H1 (cell line): Measurements from ENCODE around the gene DPP10. TPM values are rescaled to one million over a fixed set of nuclear protein-coding genes. Genes with fewer than 3 reads are reported as not detected.

ENCODE experiments used
- CTCF ChIA-PET: fragments of 300-600 bp; sonication (Branson Sonifier 250); formaldehyde crosslinking; loops from one replicate; lab custom pipeline; 2021; ENCODE audit not compliant: partially characterized antibody; lab: Charles Lee
- POLR2A ChIA-PET: fragments of 300-600 bp; sonication (Branson Sonifier 250); formaldehyde crosslinking; loops from one replicate; lab custom pipeline; 2021; ENCODE audit warnings: inconsistent platforms; ENCODE audit not compliant: partially characterized antibody; lab: Charles Lee
- DNase-seq, 2 experiments: peaks; one replicate each; pipeline versions ENCODE4 v3.0.0 to v3.0.0-alpha.2; 2010 to 2022; ENCODE audit warnings: low spot score in 2 of 2, low read depth in 1 of 2, mixed read lengths in 1 of 2
- FAIRE-seq: peaks from 2 replicates; lab custom pipeline; 2011; peaks lifted over from hg19 to GRCh38; lab: Jason Lieb, UNC
- H2AFZ ChIP-seq: 2 replicates; pipeline ENCODE4 v1.8.1; 2012; ENCODE audit warnings: low read length, inconsistent platforms
- H2AK5ac ChIP-seq: 2 replicates; pipeline ENCODE4 v1.6.1; 2013; ENCODE audit warnings: low read depth, low read length
- H2BK120ac ChIP-seq: replicated peaks from 2 replicates; pipeline ENCODE3; 2013; ENCODE audit warnings: low read depth, low read length, inconsistent platforms
- H2BK12ac ChIP-seq: 2 replicates; pipeline ENCODE4 v1.6.1; 2013; ENCODE audit warnings: low read depth, low read length
- H2BK15ac ChIP-seq: 2 replicates; pipeline ENCODE4 v1.6.1; 2013; ENCODE audit warnings: low read length
- H2BK20ac ChIP-seq: 2 replicates; pipeline ENCODE4 v1.6.1; 2013; ENCODE audit warnings: low read length
- H2BK5ac ChIP-seq: 2 replicates; pipeline ENCODE4 v1.6.1; 2013; ENCODE audit warnings: low read depth, low read length
- H3K14ac ChIP-seq: 2 replicates; pipeline ENCODE4 v1.6.1; 2013; ENCODE audit warnings: inconsistent platforms; ENCODE audit not compliant: insufficient read length
- H3K18ac ChIP-seq: 2 replicates; pipeline ENCODE4 v1.6.1; 2013; ENCODE audit warnings: low read length; ENCODE audit errors: extremely low read depth
- H3K23ac ChIP-seq: 2 replicates; pipeline ENCODE4 v1.6.1; 2013; ENCODE audit warnings: inconsistent platforms; ENCODE audit not compliant: insufficient read length
- H3K23me2 ChIP-seq: 2 replicates; pipeline ENCODE4 v1.6.1; 2013; ENCODE audit warnings: low read depth, low read length
- H3K27ac ChIP-seq: 2 replicates; pipeline ENCODE4 v1.6.1; 2011; ENCODE audit warnings: low read depth, low read length, inconsistent platforms
- H3K27me3 ChIP-seq, 4 experiments: replicated peaks in 1 of 4; 1 replicate in 1 of 4; 2 replicates in 3 of 4; pipeline versions ENCODE4 v1.6.1 to v1.8.1; 2011 to 2013; ENCODE audit warnings: low read length in 3 of 4, mild to moderate bottlenecking in 3 of 4, inconsistent platforms in 2 of 4, mixed read lengths in 2 of 4, moderate library complexity in 1 of 4; ENCODE audit not compliant: control insufficient read depth in 3 of 4, insufficient read depth in 3 of 4; ENCODE audit errors: extremely low read depth in 1 of 4
- H3K36me3 ChIP-seq, 4 experiments: 2 replicates each; pipeline versions ENCODE4 v1.6.1 to v1.8.1; 2011 to 2013; ENCODE audit warnings: mild to moderate bottlenecking in 4 of 4, low read length in 3 of 4, moderate library complexity in 2 of 4, control low read depth in 1 of 4, inconsistent platforms in 1 of 4; ENCODE audit not compliant: insufficient read depth in 4 of 4, control insufficient read depth in 2 of 4
- H3K4ac ChIP-seq: replicated peaks from 2 replicates; pipeline ENCODE3; 2013; ENCODE audit warnings: low read length, low read depth, mixed read lengths, inconsistent platforms; ENCODE audit not compliant: insufficient read length
- H3K4me1 ChIP-seq, 4 experiments: replicated peaks in 1 of 4; 1 replicate in 1 of 4; 2 replicates in 3 of 4; pipeline versions ENCODE4 v1.6.1 to v1.8.1; 2011 to 2013; ENCODE audit warnings: low read length in 3 of 4, inconsistent platforms in 2 of 4, mixed read lengths in 1 of 4; ENCODE audit not compliant: insufficient read depth in 4 of 4, control insufficient read depth in 3 of 4
- H3K4me2 ChIP-seq, 2 experiments: 2 replicates each; pipeline versions ENCODE4 v1.6.1 to v1.8.1; 2011 to 2013; ENCODE audit warnings: low read depth in 2 of 2, low read length in 2 of 2, control low read depth in 1 of 2, inconsistent platforms in 1 of 2, mild to moderate bottlenecking in 1 of 2; ENCODE audit not compliant: insufficient read depth in 1 of 2
- H3K4me3 ChIP-seq, 4 experiments: fragments of 200-600, 300-600 bp in 1 of 4; sonication (generic), shearing (Covaris generic), sonication (Bioruptor Twin) in 1 of 4; 2 replicates each; pipeline versions ENCODE4 v1.5.1 to v1.8.1; 2011 to 2016; ENCODE audit warnings: low read length in 4 of 4, low read depth in 3 of 4, control low read depth in 2 of 4, inconsistent platforms in 2 of 4, mild to moderate bottlenecking in 2 of 4, mixed read lengths in 1 of 4, moderate library complexity in 1 of 4; ENCODE audit not compliant: insufficient read depth in 2 of 4; ENCODE audit errors: extremely low read depth in 1 of 4
- H3K56ac ChIP-seq: replicated peaks from 2 replicates; pipeline ENCODE3; 2013; ENCODE audit warnings: low read depth, mild to moderate bottlenecking, mixed read lengths, low read length, inconsistent platforms; ENCODE audit not compliant: insufficient read length
- H3K79me1 ChIP-seq: 2 replicates; pipeline ENCODE4 v1.6.1; 2013; ENCODE audit warnings: low read depth, low read length, control low read depth
- H3K79me2 ChIP-seq, 2 experiments: 2 replicates each; pipeline versions ENCODE4 v1.6.1 to v1.8.1; 2012 to 2013; ENCODE audit warnings: low read length in 2 of 2, mild to moderate bottlenecking in 2 of 2, inconsistent platforms in 1 of 2; ENCODE audit not compliant: insufficient read depth in 2 of 2, control insufficient read depth in 1 of 2
- H3K9ac ChIP-seq, 4 experiments: replicated peaks in 1 of 4; 1 replicate in 1 of 4; 2 replicates in 3 of 4; pipeline versions ENCODE4 v1.6.1 to v1.8.1; 2011 to 2013; ENCODE audit warnings: low read depth in 3 of 4, low read length in 3 of 4, control low read depth in 2 of 4, mild to moderate bottlenecking in 2 of 4, moderate library complexity in 2 of 4, inconsistent platforms in 1 of 4; ENCODE audit errors: extremely low read depth in 1 of 4
- H3K9me3 ChIP-seq, 2 experiments: 2 replicates each; pipeline versions ENCODE4 v1.6.1 to v1.8.1; 2012 to 2013; ENCODE audit warnings: mild to moderate bottlenecking in 2 of 2, moderate library complexity in 2 of 2, control low read depth in 1 of 2, inconsistent platforms in 1 of 2, low read depth in 1 of 2, low read length in 1 of 2, mixed read lengths in 1 of 2; ENCODE audit not compliant: insufficient read depth in 2 of 2
- H4K20me1 ChIP-seq, 2 experiments: replicated peaks in 1 of 2; 2 replicates each; pipeline versions ENCODE3 to v1.8.1; 2011 to 2013; ENCODE audit warnings: inconsistent platforms in 2 of 2, low read length in 2 of 2, mild to moderate bottlenecking in 1 of 2; ENCODE audit not compliant: insufficient read depth in 2 of 2, control insufficient read depth in 1 of 2
- H4K5ac ChIP-seq: 2 replicates; pipeline ENCODE4 v1.6.1; 2013; ENCODE audit warnings: low read length, low read depth, mixed read lengths, inconsistent platforms; ENCODE audit not compliant: insufficient read length
- H4K8ac ChIP-seq: 2 replicates; pipeline ENCODE4 v1.8.0; 2013; ENCODE audit warnings: mild to moderate bottlenecking, moderate library complexity, low read length, inconsistent platforms; ENCODE audit not compliant: insufficient read depth; ENCODE audit errors: extremely low read depth
- H4K91ac ChIP-seq: replicated peaks from 2 replicates; pipeline ENCODE3; 2013; ENCODE audit warnings: low read length, mixed read lengths, inconsistent platforms; ENCODE audit not compliant: insufficient read length
- ATF3 ChIP-seq: IDR thresholded peaks from 2 replicates; pipeline ENCODE4 v1.6.1; 2011; ENCODE audit warnings: low read depth, mild to moderate bottlenecking, low read length; ENCODE audit not compliant: insufficient read depth
- BRCA1 ChIP-seq: IDR thresholded peaks from 2 replicates; pipeline ENCODE4 v1.6.1; 2012; ENCODE audit warnings: low read depth, low read length, improper control_type of control experiment
- EZH2 ChIP-seq: fragments of 200-600 bp; sonication (generic); IDR thresholded peaks from 2 replicates; pipeline ENCODE4 v1.7.1; 2012; ENCODE audit warnings: low read depth, mild to moderate bottlenecking, moderate library complexity, low read length, inconsistent platforms; ENCODE audit not compliant: severe bottlenecking
- KDM1A ChIP-seq: fragments of 200-600, 300-600 bp; sonication (generic); IDR thresholded peaks from 2 replicates; pipeline ENCODE4 v1.7.1; 2016; ENCODE audit warnings: mild to moderate bottlenecking, low read length, borderline replicate concordance
- PHF8 ChIP-seq: fragments of 200-600 bp; sonication (generic); conservative IDR thresholded peaks from 2 replicates; pipeline ENCODE4 v1.7.1; 2012; ENCODE audit warnings: low read depth, mild to moderate bottlenecking, inconsistent platforms, low read length, moderate library complexity
- SP4 ChIP-seq: IDR thresholded peaks from 2 replicates; pipeline ENCODE4 v1.6.1; 2012; ENCODE audit warnings: low read length, inconsistent platforms
- WGBS, 2 experiments: shearing (Covaris generic) in 1 of 2; methylation state at CpG; one replicate each; pipeline versions ENCODE4 v1.1.6 to v1.1.7; 2013 to 2015; ENCODE audit warnings: low lambda C conversion rate in 2 of 2, mixed read lengths in 2 of 2, inconsistent platforms in 1 of 2, low coverage in 1 of 2, missing lambda C conversion rate in 1 of 2; ENCODE audit not compliant: insufficient replicate concordance in 2 of 2, insufficient coverage in 1 of 2, insufficient read length in 1 of 2; ENCODE audit errors: extremely low coverage in 1 of 2, missing lambda C conversion rate in 1 of 2; 5-methylcytosine and 5-hydroxymethylcytosine counted together
- polyA plus RNA-seq, 7 experiments: library from polyadenylated mRNA; depleted of rRNA in 3 of 7; stranded (reverse) in 5 of 7; unstranded in 2 of 7; fragments of >200 nt in 5 of 7; fragments of 200-250 nt in 2 of 7; gene quantifications; 1 replicate in 5 of 7; 2 replicates in 1 of 7; 4 replicates in 1 of 7; pipeline versions ENCODE4 v1.2.1 to v1.2.3, GENCODE V29; 2011 to 2013; ENCODE audit warnings: missing spikeins in 2 of 7, mixed read lengths in 2 of 7
- total RNA-seq: library from RNA; stranded (reverse); fragmentation: NEBNext Ultra II Directional; extraction: Animal tissue kit (Norgen Biotek cat#: 25700); gene quantifications from 2 replicates; pipeline ENCODE4 v1.2.1, GENCODE V29; 2021

DPP10 gene
- total and polyA plus RNA-seq, 2 of the 8 experiments (the other 6 are each of a cell fraction or from before 2014, with no cell fraction given), result 3.3 to 7.2 TPM

DNA sequence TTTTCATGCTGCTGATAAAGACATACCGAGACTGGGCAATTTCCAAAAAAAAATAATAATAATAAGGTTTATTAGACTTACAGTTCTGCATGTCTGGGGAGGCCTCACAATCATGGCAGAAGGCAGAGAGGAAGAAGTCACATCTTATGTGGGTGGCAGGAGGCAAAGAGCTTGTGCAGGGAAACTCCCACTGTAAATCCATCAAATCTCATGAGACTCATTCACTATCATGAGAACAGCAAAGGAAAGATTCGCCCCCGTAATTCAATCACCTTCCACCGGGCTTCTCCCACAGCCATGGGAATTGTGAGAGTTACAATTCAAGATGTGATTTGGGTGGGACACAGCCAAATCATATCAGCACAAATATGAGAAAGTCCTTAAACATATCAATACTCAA is 1314.8 kb downstream of the DPP10 start:
- Histone ChIP-seq H3K23me2 (no peaks in the 10 kb centered on the region), H3K18ac (no peak overlapping the region), H3K9me3 (no peaks in the 10 kb centered on the region), H2BK5ac (no peak overlapping the region), H3K4ac (no peak overlapping the region), H2AK5ac (no peak overlapping the region), H4K5ac (no peak overlapping the region), H3K79me1 (no peaks in the 10 kb centered on the region), H3K27ac (no peak overlapping the region), H3K79me2 (no peaks in the 10 kb centered on the region), H3K36me3 (no peaks in the 10 kb centered on the region), H3K56ac (no peak overlapping the region), H3K23ac (no peak overlapping the region), H4K20me1 (no peaks in the 10 kb centered on the region), H3K9ac (no peak overlapping the region), H2AFZ (no peak overlapping the region), H3K14ac (no peak overlapping the region), H4K91ac (no peak overlapping the region), H2BK120ac (no peak overlapping the region), H2BK12ac (no peak overlapping the region), H3K4me1 (no peaks in the 10 kb centered on the region), H3K4me2 (no peak overlapping the region), H3K27me3 (no peaks in the 10 kb centered on the region), H2BK20ac (no peak overlapping the region), H3K4me3 (no peak overlapping the region), H2BK15ac (no peak overlapping the region)
- no peak for FAIRE-seq
- ChIA-PET CTCF (no interaction called here), POLR2A (no interaction called here)
- 93% methylated on average over 4 of the region's 4 CpGs; no CpG with 5 or more reads in 1 of the 2 experiments for WGBS, 2 experiments
- DNase-seq, result no peak
- no peak for TF ChIP-seq EZH2
- TF ChIP-seq ATF3, result no peak
- no peak for TF ChIP-seq BRCA1
- TF ChIP-seq PHF8, result no peak
- no peak for TF ChIP-seq KDM1A
- no peak for TF ChIP-seq SP4
- TF ChIP-seq, all 59 proteins: peak for 0
- H4K8ac ChIP-seq, result no peak overlapping the region
